ENCODE measurements around the gene PRM2. TPM values are rescaled to one million over a fixed set of nuclear protein-coding genes. Genes with fewer than 3 reads are reported as not detected.

The PRM2 gene
- total RNA-seq, 2 experiments from 2014 or later: not detected

DNA sequence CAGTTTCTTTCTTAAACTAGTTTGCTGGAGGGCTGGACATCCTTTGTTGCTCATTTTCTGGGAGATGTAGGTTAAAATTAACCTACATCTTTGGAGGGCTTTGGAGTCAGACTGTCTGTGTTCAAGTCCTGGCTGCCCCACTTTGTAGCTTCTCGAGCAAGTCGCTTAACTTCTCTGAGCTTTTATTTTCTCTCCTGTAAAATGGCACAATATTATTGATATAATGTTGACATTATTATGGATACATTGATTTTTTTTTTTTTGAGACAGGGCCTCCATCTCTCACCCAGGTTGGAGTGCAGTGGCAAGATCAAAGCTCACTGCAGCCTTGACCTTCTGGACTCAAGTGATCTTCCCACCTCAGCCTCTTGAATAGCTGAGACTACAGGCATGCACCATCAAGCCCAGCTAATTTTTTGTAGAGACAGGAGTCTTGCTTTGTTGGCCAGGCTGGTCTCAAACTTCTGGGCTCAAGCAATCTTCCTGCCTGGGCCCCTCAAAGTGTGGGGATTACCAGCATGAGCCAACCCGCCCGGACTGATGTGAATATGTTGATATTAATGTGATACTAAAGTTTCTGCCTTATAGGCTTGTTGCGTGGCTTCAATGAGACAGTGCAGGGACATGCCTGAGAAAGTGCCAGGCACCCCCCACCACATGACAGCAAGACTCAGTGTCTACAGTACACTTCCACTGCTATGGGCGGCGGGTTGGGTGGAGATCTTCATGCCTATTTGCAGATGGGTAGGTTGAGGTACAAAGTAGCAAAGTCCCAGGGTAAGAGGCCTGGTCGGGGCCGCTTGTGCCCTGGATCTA, 37.4 kb upstream of the PRM2 start:
- DNase-seq: no peak
- Mint-ChIP-seq H3K27ac (no peak overlapping the region), H3K9me3 (no peaks in the 10 kb centered on the region), H3K4me1 (peaks cover 62% of the 10 kb centered on the region), H3K27me3 (no peaks in the 10 kb centered on the region), H3K36me3 (ENCODE audit: low read depth) (peaks cover 8% of the 10 kb centered on the region), H3K4me3 (no peak overlapping the region)
- ChIA-PET CTCF (interaction anchor here (0.9 to 1.5 kb wide), 5 partner anchors 15 to 350 kb away, joined by 3 to 5 read pairs (median 3); partner anchors contain the start of gene SOCS1), POLR2A (interaction anchor here (0.6 to 4.0 kb wide), 4 partner anchors 15 to 59 kb away, joined by 3 to 27 read pairs (median 4); partner anchors contain the start of genes SOCS1 and TNP2)

DNA sequence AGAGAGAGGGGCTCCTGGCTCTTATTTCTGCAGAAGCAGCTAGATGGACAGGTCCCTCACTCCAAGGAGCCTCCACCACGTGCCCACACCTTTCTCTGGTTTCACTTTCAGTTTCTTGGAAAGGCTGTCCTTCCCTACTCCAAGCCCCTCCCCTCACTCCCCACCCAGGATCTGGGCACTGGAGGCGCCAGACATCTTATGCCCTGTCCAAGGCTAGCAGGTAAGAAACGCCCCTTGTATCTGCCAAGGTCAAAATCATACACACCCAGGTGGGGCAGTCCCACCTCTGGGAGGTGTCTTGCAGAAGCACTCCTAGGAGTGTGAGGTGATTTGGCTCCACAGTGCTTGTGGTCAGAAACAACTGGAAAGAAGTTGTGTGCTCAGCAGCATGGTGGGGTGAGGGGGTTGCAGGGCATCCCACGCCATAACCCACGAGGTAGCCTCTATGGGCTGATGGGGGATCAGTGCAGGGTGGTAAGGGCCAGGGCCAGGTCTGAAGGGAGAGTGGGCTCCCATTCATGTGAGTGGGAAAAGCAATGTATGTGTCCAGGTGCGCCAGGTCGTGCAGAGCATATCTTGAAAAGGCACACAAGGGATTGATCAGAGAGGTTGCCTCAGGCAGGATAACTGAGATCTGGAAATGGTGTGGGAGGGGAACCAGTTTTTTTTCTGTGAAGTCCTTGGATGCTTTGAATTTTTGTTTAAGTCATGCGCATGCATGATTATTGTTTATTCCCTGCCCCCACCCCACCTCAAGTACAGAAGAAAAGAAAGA, 36.6 kb upstream of the PRM2 start:
- H3K4me3 Mint-ChIP-seq: peak overlapping the region; percentile 46
- peak overlapping the region; percentile 68 for H3K27ac Mint-ChIP-seq
- peaks cover 5% of the 10 kb centered on the region for H3K36me3 Mint-ChIP-seq (ENCODE audit: low read depth)
- H3K9me3 Mint-ChIP-seq: no peaks in the 10 kb centered on the region
- POLR2A ChIA-PET: interaction anchor here (0.6 to 4.0 kb wide), 7 partner anchors 13 to 58 kb away, joined by 3 to 27 read pairs (median 3); partner anchors contain the start of genes SOCS1 and TNP2
- no peaks in the 10 kb centered on the region for H3K27me3 Mint-ChIP-seq
- DNase-seq: peak; percentile 55
- H3K4me1 Mint-ChIP-seq: peaks cover 65% of the 10 kb centered on the region
- CTCF ChIA-PET: interaction anchor here (0.9 to 1.5 kb wide), 7 partner anchors 15 to 349 kb away, joined by 3 to 5 read pairs (median 4); partner anchors contain the start of gene SOCS1

DNA sequence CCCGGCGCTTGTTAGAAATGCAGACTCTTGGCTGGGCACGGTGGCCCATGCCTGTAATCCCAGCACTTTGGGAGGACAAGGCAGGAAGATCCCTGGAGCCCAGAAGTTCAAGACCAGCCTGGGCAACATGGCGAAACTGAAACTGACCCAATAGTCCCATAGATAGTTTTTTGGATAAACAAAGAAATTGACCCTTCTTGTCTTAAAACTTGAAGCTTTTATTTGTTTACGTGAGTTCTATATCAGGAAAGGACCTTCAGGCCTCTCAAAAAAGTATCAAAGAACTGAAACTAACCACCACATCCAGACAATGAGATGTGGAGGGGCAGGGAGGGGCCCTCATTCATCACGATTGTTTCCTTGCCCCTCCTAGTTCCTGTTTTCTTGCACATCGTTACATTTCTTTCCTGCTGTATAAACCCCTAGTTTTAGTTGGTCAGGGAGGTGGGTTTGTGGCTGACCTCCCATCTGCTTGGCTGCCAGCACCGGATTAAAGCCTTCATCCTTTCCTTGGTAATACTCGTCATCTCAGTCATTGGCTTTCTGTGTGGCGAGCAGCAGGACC, 34.8 kb upstream of the PRM2 start:
- H3K4me3 Mint-ChIP-seq: peak overlapping the region; percentile 29
- peak; percentile 75 for DNase-seq
- no peaks in the 10 kb centered on the region for H3K27me3 Mint-ChIP-seq

DNA sequence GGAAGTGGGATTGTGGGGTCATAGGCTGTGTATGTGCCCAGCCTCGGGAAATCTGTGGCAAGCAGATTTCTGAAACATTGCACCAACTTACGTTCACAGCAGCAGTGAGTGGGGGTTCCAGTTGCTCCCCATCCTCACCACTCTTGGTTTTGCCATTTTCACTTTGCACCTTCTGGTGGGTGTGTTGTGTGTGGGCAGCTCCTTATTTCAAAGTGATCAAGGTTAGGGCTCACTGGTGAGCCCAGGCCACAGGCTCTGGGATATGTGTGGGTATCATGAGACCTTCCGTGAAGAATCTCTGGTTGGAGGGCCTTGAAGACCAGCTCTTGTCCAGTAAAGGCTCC, 34.3 kb upstream of the PRM2 start:
- peaks cover 65% of the 10 kb centered on the region for H3K4me1 Mint-ChIP-seq
- no peak overlapping the region for H3K4me3 Mint-ChIP-seq
- POLR2A ChIA-PET: interaction anchor here (0.7 to 4.0 kb wide), 14 partner anchors 11 to 86 kb away, joined by 3 to 27 read pairs (median 4); partner anchors contain the start of gene SOCS1
- peak overlapping the region; percentile 87 for H3K27ac Mint-ChIP-seq
- DNase-seq: no peak
- CTCF ChIA-PET: interaction anchor here (1.5 to 1.7 kb wide), 2 partner anchors 13 to 55 kb away, joined by 5 to 8 read pairs; partner anchors contain the start of gene SOCS1
- no peaks in the 10 kb centered on the region for H3K9me3 Mint-ChIP-seq
- peaks cover 5% of the 10 kb centered on the region for H3K36me3 Mint-ChIP-seq (ENCODE audit: low read depth)
- peaks cover 3% of the 10 kb centered on the region for H3K27me3 Mint-ChIP-seq

More for the DNA sequence above, 34.8 kb upstream of the PRM2 start:
- Mint-ChIP-seq H3K36me3 (ENCODE audit: low read depth) (peaks cover 5% of the 10 kb centered on the region), H3K27ac (peak overlapping the region; percentile 87), H3K9me3 (no peaks in the 10 kb centered on the region), H3K4me1 (peaks cover 67% of the 10 kb centered on the region)
- ChIA-PET POLR2A (interaction anchor here (0.5 to 4.0 kb wide), 18 partner anchors 10 to 184 kb away, joined by 3 to 27 read pairs (median 3); partner anchors contain the start of gene SOCS1), CTCF (interaction anchor here (0.8 to 1.7 kb wide), 3 partner anchors 13 to 55 kb away, joined by 3 to 8 read pairs (median 5); partner anchors contain the start of gene SOCS1)

DNA sequence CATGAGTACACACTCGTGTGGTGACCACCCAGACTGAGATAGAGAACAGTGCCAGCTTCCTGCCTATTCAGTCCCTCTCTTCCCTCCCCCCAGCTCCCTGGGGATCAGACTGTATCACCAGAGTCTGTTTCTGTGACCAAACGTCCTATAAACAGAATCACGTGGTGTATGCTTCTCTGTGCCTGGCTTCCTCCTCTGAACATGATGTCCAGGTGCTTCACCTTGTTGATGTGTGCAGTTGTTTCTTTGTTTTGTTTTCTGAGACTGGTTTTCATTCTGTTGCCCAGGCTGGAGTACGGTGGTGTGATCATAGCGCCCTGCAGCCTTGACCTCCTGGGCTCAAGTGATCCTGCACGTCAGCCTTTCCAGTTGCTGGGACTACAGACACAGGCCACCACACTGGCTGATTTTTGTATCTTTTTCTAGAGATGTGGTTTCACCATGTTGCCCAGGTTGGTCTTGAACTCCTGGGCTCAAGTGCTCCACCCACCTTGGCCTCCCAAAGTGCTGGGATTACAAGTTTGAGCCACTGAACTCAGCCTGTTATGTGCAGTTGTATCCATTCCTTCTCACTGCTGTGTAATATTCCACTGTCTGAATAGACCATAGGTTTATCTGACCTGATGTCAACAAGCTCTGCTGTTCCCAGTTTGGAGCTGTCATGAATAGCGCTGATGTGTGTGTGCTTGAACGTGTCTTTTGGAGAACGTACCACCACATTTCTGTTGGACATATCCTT, 33.8 kb upstream of the PRM2 start:
- ChIA-PET POLR2A (interaction anchor here (0.9 to 4.0 kb wide), 10 partner anchors 12 to 85 kb away, joined by 3 to 27 read pairs (median 4); partner anchors contain the start of gene SOCS1), CTCF (interaction anchor here (1.5 to 1.7 kb wide), 2 partner anchors 12 to 54 kb away, joined by 5 to 8 read pairs; partner anchors contain the start of gene SOCS1)
- no peaks in the 10 kb centered on the region for H3K9me3 Mint-ChIP-seq
- H3K36me3 Mint-ChIP-seq (ENCODE audit: low read depth): peaks cover 5% of the 10 kb centered on the region
- peaks cover 65% of the 10 kb centered on the region for H3K4me1 Mint-ChIP-seq
- H3K27ac Mint-ChIP-seq: peak overlapping the region; percentile 87
- peaks cover 4% of the 10 kb centered on the region for H3K27me3 Mint-ChIP-seq
- no peak overlapping the region for H3K4me3 Mint-ChIP-seq
- DNase-seq: no peak

DNA sequence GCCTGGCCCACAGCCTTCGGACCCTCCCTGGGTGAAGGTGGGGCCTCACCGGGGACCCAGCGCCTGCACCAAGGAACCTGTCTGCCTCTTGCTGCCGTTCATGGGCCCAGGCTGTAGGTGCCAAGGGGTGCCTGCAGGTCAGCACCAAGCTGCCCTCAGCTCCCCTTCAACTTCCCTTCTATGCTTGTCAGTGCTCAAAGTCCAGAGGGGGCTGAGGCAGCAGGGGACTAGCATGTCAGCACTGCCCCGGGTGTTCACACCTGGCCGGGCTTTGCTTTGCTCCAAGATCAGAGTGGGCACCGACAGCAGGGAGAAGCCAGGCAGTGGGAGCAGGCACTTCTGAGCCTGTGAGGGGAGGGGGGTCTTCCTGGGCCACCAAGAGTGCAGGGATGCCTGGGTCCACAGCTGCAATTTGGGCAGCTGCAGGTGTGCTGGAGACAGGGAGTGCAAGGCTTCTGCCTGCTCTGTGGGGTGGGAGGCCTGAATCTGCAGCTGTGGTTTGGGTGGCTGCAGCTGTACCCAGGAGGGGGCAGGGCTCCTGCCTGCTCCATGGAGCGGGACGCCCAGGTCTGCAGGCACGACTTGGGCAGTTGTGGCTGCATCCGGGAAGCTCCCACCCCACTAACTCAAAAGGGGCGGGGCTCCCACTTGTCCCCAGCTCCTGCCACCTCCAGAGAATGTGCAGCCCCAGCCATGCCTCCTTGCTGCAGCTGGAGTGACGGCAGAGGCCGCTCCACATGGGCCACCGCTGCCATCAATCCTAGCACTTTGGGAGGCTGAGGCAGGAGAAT, 32.4 kb upstream of the PRM2 start:
- H3K36me3 Mint-ChIP-seq (ENCODE audit: low read depth): peaks cover 5% of the 10 kb centered on the region
- POLR2A ChIA-PET: interaction anchor here (0.7 to 1.3 kb wide), 4 partner anchors 9 to 84 kb away, joined by 3 to 4 read pairs (median 4); no protein-coding TSS in a partner anchor
- H3K4me3 Mint-ChIP-seq: no peak overlapping the region
- H3K4me1 Mint-ChIP-seq: peaks cover 62% of the 10 kb centered on the region
- DNase-seq: no peak
- CTCF ChIA-PET: interaction anchor here (1.7 kb wide), 1 partner anchor 53 kb away, joined by 5 read pairs; the partner anchor contains the start of gene SOCS1
- H3K9me3 Mint-ChIP-seq: no peaks in the 10 kb centered on the region
- H3K27ac Mint-ChIP-seq: no peak overlapping the region
- peaks cover 7% of the 10 kb centered on the region for H3K27me3 Mint-ChIP-seq

DNA sequence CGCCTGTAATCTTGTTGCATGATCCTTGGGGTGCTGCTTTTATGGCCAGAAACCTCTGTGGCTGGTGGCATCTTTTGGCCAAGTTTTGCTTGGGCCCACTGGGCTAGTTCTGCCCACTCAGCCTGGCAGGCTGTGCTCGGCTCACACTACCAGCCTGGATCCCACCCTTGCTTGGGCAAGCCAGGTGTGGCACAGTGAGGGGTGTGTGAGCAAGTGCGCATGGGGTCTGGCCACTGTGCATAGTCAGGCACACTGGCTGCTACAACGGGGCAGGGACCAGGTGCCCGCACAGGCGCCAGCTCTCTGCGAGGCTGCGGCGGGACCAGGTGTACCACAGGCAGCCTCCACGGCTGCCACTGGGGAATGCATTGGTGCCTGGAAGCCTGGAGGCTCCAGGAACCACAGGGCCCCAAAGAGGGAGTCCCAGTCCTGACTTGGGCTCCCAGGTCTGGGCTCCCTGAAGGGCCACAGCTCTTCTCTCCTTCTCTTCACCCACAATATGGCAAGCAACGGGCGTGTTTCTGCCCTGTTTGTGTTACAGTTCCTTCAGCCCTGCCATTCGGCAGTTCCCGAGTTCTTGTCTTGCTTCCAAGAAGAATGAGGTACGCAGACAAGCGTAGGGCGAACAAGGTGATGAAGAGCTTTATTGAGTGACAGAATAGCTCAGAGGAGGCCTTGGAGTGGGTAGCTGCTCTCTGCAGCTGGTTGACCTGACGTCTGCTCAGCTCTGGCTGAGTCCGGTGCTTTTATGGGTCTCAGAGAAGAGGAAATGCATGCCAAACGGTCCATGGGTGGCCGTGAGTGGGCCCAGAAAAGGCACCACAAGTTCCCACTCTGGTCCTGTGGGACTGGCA, 31.6 kb upstream of the PRM2 start:
- H3K4me3 Mint-ChIP-seq: no peak overlapping the region
- no peak overlapping the region for H3K27ac Mint-ChIP-seq
- POLR2A ChIA-PET: interaction anchor here (0.7 to 1.3 kb wide), 3 partner anchors 8 to 83 kb away, joined by 3 to 4 read pairs (median 3); no protein-coding TSS in a partner anchor

DNA sequence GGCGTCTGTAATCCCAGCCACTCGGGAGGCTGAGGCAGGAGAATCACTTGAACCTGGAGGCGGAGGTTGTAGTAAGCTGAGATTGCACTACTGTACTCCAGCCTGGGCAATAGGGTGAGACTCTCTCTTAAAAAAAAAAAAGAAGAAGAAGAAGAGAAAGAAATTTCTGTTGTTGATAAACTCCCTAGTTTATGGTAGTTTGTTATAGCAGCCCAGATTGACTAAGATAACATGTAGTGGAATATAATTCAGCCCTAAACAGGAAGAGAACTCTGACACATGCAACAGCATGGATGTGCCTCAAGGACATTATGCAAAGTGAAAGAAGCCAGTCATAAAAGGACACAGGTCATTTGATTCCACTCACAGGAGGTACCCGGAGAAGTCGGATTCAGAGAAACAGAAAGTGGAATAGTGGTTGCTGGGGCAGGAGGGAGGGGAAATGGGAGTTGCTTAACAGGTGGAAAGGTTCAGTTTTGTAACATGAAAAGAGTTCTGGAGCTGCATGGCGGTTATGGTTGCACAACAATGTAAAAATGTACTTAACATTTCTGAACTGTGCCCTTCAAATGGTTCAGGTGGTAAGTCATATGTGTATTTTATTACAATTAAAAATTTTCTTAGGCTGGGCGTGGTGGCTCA, 30.8 kb upstream of the PRM2 start:
- no peaks in the 10 kb centered on the region for H3K36me3 Mint-ChIP-seq (ENCODE audit: low read depth)
- H3K4me3 Mint-ChIP-seq: no peak overlapping the region
- ChIA-PET CTCF (interaction anchor here (1.0 to 1.7 kb wide), 2 partner anchors 8 to 52 kb away, joined by 3 to 5 read pairs; partner anchors contain the start of gene SOCS1), POLR2A (interaction anchor here (1.3 kb wide), 1 partner anchor 9 kb away, joined by 4 read pairs; no protein-coding TSS in a partner anchor)
- H3K9me3 Mint-ChIP-seq: no peaks in the 10 kb centered on the region
- H3K27me3 Mint-ChIP-seq: peaks cover 7% of the 10 kb centered on the region
- H3K27ac Mint-ChIP-seq: no peak overlapping the region
- H3K4me1 Mint-ChIP-seq: peaks cover 46% of the 10 kb centered on the region
- no peak for DNase-seq

More for the DNA sequence above, 31.6 kb upstream of the PRM2 start:
- Mint-ChIP-seq H3K4me1 (peaks cover 54% of the 10 kb centered on the region), H3K9me3 (no peaks in the 10 kb centered on the region), H3K36me3 (ENCODE audit: low read depth) (peaks cover 2% of the 10 kb centered on the region), H3K27me3 (peaks cover 7% of the 10 kb centered on the region)
- CTCF ChIA-PET: interaction anchor here (1.0 to 1.7 kb wide), 2 partner anchors 9 to 52 kb away, joined by 3 to 5 read pairs; partner anchors contain the start of gene SOCS1
- DNase-seq: no peak

DNA sequence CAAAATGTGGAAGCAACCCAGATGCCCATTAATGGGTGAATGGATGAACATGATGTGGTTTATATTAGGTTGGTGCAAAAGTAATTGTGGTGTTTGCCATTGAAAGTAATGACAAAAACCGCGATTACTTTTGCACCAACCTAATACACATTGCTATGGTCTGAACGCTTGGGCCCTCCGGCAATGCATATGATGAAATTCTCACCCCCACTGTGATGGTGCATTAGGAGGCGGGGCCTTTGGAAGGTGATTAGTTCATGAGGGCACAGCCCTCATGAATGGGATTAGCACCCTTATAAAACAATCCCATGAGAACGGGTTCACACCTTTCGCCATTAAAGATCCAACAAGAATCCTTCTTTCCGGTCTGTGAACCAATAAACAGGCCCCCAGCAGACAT, 30.1 kb upstream of the PRM2 start:
- Mint-ChIP-seq H3K36me3 (ENCODE audit: low read depth) (no peaks in the 10 kb centered on the region), H3K4me1 (peaks cover 40% of the 10 kb centered on the region), H3K4me3 (no peak overlapping the region), H3K27me3 (peaks cover 9% of the 10 kb centered on the region), H3K27ac (no peak overlapping the region), H3K9me3 (no peaks in the 10 kb centered on the region)
- ChIA-PET POLR2A (no interaction called here), CTCF (no interaction called here)
- no peak for DNase-seq

DNA sequence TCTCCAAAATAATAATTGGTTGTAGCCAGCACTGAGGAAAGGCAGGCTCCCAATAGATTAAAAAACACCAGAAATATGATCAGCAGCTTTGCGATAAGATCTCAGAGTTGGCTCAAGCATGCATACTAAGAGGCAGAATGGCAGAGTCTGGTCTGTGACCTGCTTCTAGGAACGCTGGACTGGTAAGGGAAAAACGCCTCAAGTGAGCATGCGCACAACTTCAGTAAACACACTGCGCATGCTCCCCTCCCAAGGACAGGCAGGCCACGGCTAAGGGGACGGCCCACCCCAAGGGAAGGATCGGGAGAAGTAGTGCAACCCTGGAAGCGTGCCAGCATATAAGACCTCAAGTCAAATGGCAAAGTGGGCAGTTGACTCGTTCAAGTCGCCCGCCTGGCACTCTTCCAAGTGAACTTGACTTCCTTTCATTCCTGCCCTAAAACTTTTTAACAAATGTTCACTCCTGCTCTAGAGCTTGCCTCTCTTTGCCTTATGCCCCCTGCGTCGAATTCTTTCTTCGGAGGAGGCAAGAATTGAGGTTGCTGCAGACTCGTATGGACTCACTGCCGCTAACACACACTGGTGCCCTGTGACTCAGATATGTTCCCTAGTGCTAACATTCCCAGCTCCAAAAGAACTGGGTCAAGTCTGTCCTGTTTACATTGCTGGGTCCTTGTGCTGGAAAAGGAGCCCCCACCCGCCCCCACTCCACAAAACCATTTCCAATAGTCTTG, 27.3 kb upstream of the PRM2 start:
- Mint-ChIP-seq H3K4me1 (peaks cover 17% of the 10 kb centered on the region), H3K27me3 (peaks cover 14% of the 10 kb centered on the region), H3K36me3 (ENCODE audit: low read depth) (no peaks in the 10 kb centered on the region), H3K4me3 (no peak overlapping the region), H3K27ac (no peak overlapping the region), H3K9me3 (no peaks in the 10 kb centered on the region)
- DNase-seq: no peak
- POLR2A ChIA-PET: no interaction called here
- CTCF ChIA-PET: no interaction called here

All from activated CD4-positive, alpha-beta memory T cell treated with anti-CD3 and anti-CD28 coated beads, Interleukin-2, amount 10 ng/mL, durations not matched to agents 7 days and 5 days (primary cell).